ENCODE results near the gene OR7A5. TPM values are rescaled to one million over a fixed set of nuclear protein-coding genes. Genes with fewer than 3 reads are reported as not detected.

OR7A5 gene
- total RNA-seq, 1 experiment from 2014 or later = not detected

DNA sequence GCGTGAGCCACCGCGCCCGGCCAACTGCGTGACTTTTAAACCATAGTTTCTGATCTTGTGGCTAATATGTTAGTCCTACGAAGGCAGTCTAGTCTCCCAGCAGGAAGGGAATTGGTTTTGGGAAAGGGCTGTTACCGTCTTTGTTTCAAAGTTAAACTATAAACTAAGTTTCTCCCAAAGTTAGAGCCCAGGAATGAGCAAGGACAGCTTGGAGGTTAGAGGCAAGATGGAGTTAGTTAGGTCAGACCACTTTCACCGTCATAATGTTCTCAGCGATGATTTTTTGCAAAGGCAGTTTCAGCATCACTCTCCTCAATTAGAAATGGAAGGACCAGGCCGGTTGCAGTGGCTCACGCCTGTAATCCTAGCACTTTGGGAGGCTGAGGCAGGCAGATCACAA, 39.0 kb downstream of the OR7A5 start:
- no peaks in the 10 kb centered on the region for H3K27me3 ChIP-seq (ENCODE audit: insufficient read depth, low read length)
- H2BK20ac ChIP-seq (ENCODE audit: low read depth, low read length, poor library complexity, severe bottlenecking) = no peak overlapping the region
- no peak overlapping the region for H3K14ac ChIP-seq (ENCODE audit: insufficient read depth, low read length)
- H2AFZ ChIP-seq (ENCODE audit: low read length) = no peak overlapping the region
- Mint-ChIP-seq H3K4me3 (no peak overlapping the region), H3K36me3 (ENCODE audit: insufficient read depth in 1 of 3, low read depth in 3 of 3) (peaks cover 0 to 9% (median 3%) of the 10 kb centered on the region in 3 experiments; a peak in 3 of 7 replicates), H3K9me3 (peaks cover 28 to 86% of the 10 kb centered on the region in 2 experiments), H3K27me3 (ENCODE audit: low read depth) (no peaks in the 10 kb centered on the region; the same call in 1 of the 2 replicates), H3K4me1 (no peaks in the 10 kb centered on the region), H3K27ac (no peak overlapping the region)
- H3K23me2 ChIP-seq (ENCODE audit: insufficient read length, low read depth, low read length, poor library complexity, severe bottlenecking) = no peaks in the 10 kb centered on the region
- no peak overlapping the region for H2BK12ac ChIP-seq (ENCODE audit: insufficient read length, low read depth, low read length)
- no peaks in the 10 kb centered on the region for H3K79me2 ChIP-seq (ENCODE audit: insufficient read depth, low read length)
- no peak overlapping the region for H4K5ac ChIP-seq (ENCODE audit: insufficient read length, low read depth, low read length)
- H3K56ac ChIP-seq (ENCODE audit: insufficient read length, low read depth, low read length) = no peak overlapping the region
- H2AK5ac ChIP-seq (ENCODE audit: insufficient read length, low read length) = no peak overlapping the region
- no peaks in the 10 kb centered on the region for H3K79me1 ChIP-seq (ENCODE audit: insufficient read depth, low read depth, low read length, poor library complexity, severe bottlenecking)
- no peak overlapping the region for H2BK5ac ChIP-seq (ENCODE audit: insufficient read length, low read length)
- H3K9me3 ChIP-seq (ENCODE audit: control insufficient read depth, low read depth, low read length) = no peaks in the 10 kb centered on the region
- no peak overlapping the region for H2BK120ac ChIP-seq (ENCODE audit: low read depth, low read length, poor library complexity, severe bottlenecking)
- TF ChIP-seq, protein P1, sequence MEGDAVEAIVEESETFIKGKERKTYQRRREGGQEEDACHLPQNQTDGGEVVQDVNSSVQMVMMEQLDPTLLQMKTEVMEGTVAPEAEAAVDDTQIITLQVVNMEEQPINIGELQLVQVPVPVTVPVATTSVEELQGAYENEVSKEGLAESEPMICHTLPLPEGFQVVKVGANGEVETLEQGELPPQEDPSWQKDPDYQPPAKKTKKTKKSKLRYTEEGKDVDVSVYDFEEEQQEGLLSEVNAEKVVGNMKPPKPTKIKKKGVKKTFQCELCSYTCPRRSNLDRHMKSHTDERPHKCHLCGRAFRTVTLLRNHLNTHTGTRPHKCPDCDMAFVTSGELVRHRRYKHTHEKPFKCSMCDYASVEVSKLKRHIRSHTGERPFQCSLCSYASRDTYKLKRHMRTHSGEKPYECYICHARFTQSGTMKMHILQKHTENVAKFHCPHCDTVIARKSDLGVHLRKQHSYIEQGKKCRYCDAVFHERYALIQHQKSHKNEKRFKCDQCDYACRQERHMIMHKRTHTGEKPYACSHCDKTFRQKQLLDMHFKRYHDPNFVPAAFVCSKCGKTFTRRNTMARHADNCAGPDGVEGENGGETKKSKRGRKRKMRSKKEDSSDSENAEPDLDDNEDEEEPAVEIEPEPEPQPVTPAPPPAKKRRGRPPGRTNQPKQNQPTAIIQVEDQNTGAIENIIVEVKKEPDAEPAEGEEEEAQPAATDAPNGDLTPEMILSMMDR (conservative IDR thresholded peaks at IDR 0.05) = no peak
- no peak overlapping the region for H3K27ac ChIP-seq (ENCODE audit: insufficient read length, low read depth, low read length)
- H3K23ac ChIP-seq (ENCODE audit: insufficient read length, low read depth, low read length) = no peak overlapping the region
- no peak overlapping the region for H3K18ac ChIP-seq (ENCODE audit: insufficient read length, low read depth, low read length)
- no peak overlapping the region for H2BK15ac ChIP-seq (ENCODE audit: low read depth, low read length)
- no peak overlapping the region for H3K9ac ChIP-seq (ENCODE audit: extremely low read depth, insufficient read length, low read length)
- WGBS (ENCODE audit: extremely low coverage, insufficient read length, low lambda C conversion rate) = no CpG with 5 or more reads among the region's 11 CpGs
- H4K91ac ChIP-seq (ENCODE audit: insufficient read length, low read depth, low read length) = no peak overlapping the region
- no peak overlapping the region for H3K4me2 ChIP-seq (ENCODE audit: insufficient read depth, insufficient read length, low read length)
- no peak overlapping the region for H4K8ac ChIP-seq (replicated peaks; ENCODE audit: insufficient read length, low read depth, low read length)
- no peaks in the 10 kb centered on the region for H3K4me1 ChIP-seq (ENCODE audit: insufficient read depth, low read length)
- no peaks in the 10 kb centered on the region for H4K20me1 ChIP-seq (ENCODE audit: control insufficient read depth, insufficient read depth, insufficient read length)
- H3T11ph ChIP-seq (ENCODE audit: low read length) = no peak overlapping the region
- no peak overlapping the region for H3K4ac ChIP-seq (ENCODE audit: low read depth, low read length)
- no peak for DNase-seq

All from H9 (cell line).